AML-193 (cell line): ENCODE measurements around the gene RPS6KA2.

Experiments used
- DNase-seq, 2 experiments: peaks; one replicate each; lab custom pipeline; 2025; lab: John Stamatoyannopoulos, UW

RPS6KA2 gene

GRCh38 chr6:166467436-166468000 lies 159.5 kb downstream of the RPS6KA2 start:
- no peak for DNase-seq

GRCh38 chr6:166466178-166467122 lies 160.6 kb downstream of the RPS6KA2 start:
- no peak for DNase-seq

GRCh38 chr6:166465671-166466087 lies 161.4 kb downstream of the RPS6KA2 start:
- no peak for DNase-seq

- no peak for DNase-seq
Observed at GRCh38 chr6:166465003-166465399, 162.1 kb downstream of the RPS6KA2 start.

- DNase-seq: no peak
Observed at GRCh38 chr6:166464068-166465002, 162.7 kb downstream of the RPS6KA2 start.

- DNase-seq: no peak
Observed at GRCh38 chr6:166463359-166464067, 163.5 kb downstream of the RPS6KA2 start.

- DNase-seq: no peak
Observed at GRCh38 chr6:166462461-166463135, 164.5 kb downstream of the RPS6KA2 start.

- no peak for DNase-seq
Observed at GRCh38 chr6:166461821-166462460, 165.1 kb downstream of the RPS6KA2 start.

GRCh38 chr6:166460473-166461437 lies 166.3 kb downstream of the RPS6KA2 start:
- DNase-seq: no peak

GRCh38 chr6:166459906-166460305 lies 167.1 kb downstream of the RPS6KA2 start:
- no peak for DNase-seq

- no peak for DNase-seq
Observed at GRCh38 chr6:166459272-166459671, 167.8 kb downstream of the RPS6KA2 start.

- no peak for DNase-seq
Observed at GRCh38 chr6:166456395-166457156, 170.5 kb downstream of the RPS6KA2 start.

- DNase-seq: no peak
Observed at GRCh38 chr6:166454692-166455515, 172.1 kb downstream of the RPS6KA2 start.

GRCh38 chr6:166453651-166454050 lies 173.4 kb downstream of the RPS6KA2 start:
- DNase-seq: no peak

- no peak for DNase-seq
Observed at GRCh38 chr6:166450167-166450873, 176.7 kb downstream of the RPS6KA2 start.

GRCh38 chr6:166449641-166450040 lies 177.4 kb downstream of the RPS6KA2 start:
- DNase-seq: no peak

GRCh38 chr6:166449036-166449435 lies 178.0 kb downstream of the RPS6KA2 start:
- no peak for DNase-seq
